HepG2 (cell line): ENCODE data around the gene SOBP. TPM values are rescaled to one million over a fixed set of nuclear protein-coding genes. Genes with fewer than 3 reads are reported as not detected.

Experiments
- ATAC-seq: fragments of 200-7000 bp; cut with Tn5 transposase; 3 replicates; pipeline ENCODE4 v1.9.1; 2020; ENCODE audit warnings: mild to moderate bottlenecking, moderate library complexity
- BruUV-seq: library from RNA; stranded (reverse); fragments of 400-500 nt; replicated peaks from 2 replicates; lab custom pipeline; 2021; lab: Mats Ljungman, UMichigan
- CTCF ChIA-PET: fragments of 300-600 bp; formaldehyde crosslinking; extraction: SDS; loops from one replicate; lab custom pipeline; 2021; ENCODE audit warnings: low total read pairs, inconsistent platforms, low intra/inter-chr PET ratio; lab: Yijun Ruan, JAX
- POLR2A ChIA-PET: fragments of 350-600 bp; sonication (Branson Sonifier 250); formaldehyde crosslinking; loops from one replicate; lab custom pipeline; 2020; ENCODE audit warnings: antibody characterized with exemption, inconsistent platforms; lab: Yijun Ruan, JAX
- DNase-seq: peaks from one replicate; pipeline ENCODE4 v3.0.0-alpha.2; 2015; ENCODE audit warnings: low spot score
- FAIRE-seq: peaks from 3 replicates; lab custom pipeline; 2011; peaks lifted over from hg19 to GRCh38; lab: Jason Lieb, UNC
- H2AFZ ChIP-seq: one replicate; pipeline ENCODE4 v1.6.1; 2011; ENCODE audit warnings: low read length, inconsistent platforms
- H3K27ac ChIP-seq: fragments of 300-600 bp; 3 replicates; pipeline ENCODE4 v1.8.0; 2011; ENCODE audit warnings: mixed run types, mild to moderate bottlenecking, mixed read lengths, low read length, inconsistent platforms; ENCODE audit not compliant: insufficient read depth; ENCODE audit errors: extremely low read length
- H3K27me3 ChIP-seq, 2 experiments: fragments of 200-600 bp in 1 of 2; 2 replicates in 1 of 2; 3 replicates in 1 of 2; pipeline versions ENCODE4 v1.6.0 to v1.8.0; 2011; ENCODE audit warnings: low read length in 2 of 2, mild to moderate bottlenecking in 2 of 2, moderate library complexity in 2 of 2, inconsistent platforms in 1 of 2; ENCODE audit not compliant: insufficient read depth in 2 of 2, control insufficient read depth in 1 of 2
- H3K36me3 ChIP-seq, 2 experiments: fragments of 200-600 bp in 1 of 2; replicated peaks in 1 of 2; 2 replicates in 1 of 2; 3 replicates in 1 of 2; pipeline versions ENCODE4 v1.5.1 to v1.8.0; 2011; ENCODE audit warnings: low read length in 2 of 2, inconsistent platforms in 1 of 2; ENCODE audit not compliant: insufficient read depth in 2 of 2, control insufficient read depth in 1 of 2
- H3K4me1 ChIP-seq: 2 replicates; pipeline ENCODE4 v1.5.1; 2012; ENCODE audit warnings: low read length, inconsistent platforms; ENCODE audit not compliant: insufficient read depth
- H3K4me2 ChIP-seq: 2 replicates; pipeline ENCODE4 v1.6.0; 2011; ENCODE audit warnings: low read depth, low read length, inconsistent platforms
- H3K4me3 ChIP-seq, 3 experiments: fragments of 200-600 bp in 1 of 3; sonication (generic), shearing (Covaris generic) in 1 of 3; replicated peaks in 1 of 3; 2 replicates each; pipeline ENCODE4 v1.5.1; 2011 to 2016; ENCODE audit warnings: low read length in 3 of 3, inconsistent platforms in 2 of 3, low read depth in 2 of 3, mild to moderate bottlenecking in 2 of 3, control low read depth in 1 of 3, mixed read lengths in 1 of 3; ENCODE audit not compliant: insufficient read depth in 1 of 3
- H3K79me2 ChIP-seq: one replicate; pipeline ENCODE4 v1.6.1; 2011; ENCODE audit warnings: low read length, inconsistent platforms; ENCODE audit not compliant: insufficient read depth
- H3K9ac ChIP-seq: 2 replicates; pipeline ENCODE4 v1.6.0; 2011; ENCODE audit warnings: mild to moderate bottlenecking, low read depth, low read length, inconsistent platforms; ENCODE audit not compliant: insufficient read depth
- H3K9me3 ChIP-seq: 2 replicates; pipeline ENCODE4 v1.5.1; 2012; ENCODE audit warnings: mild to moderate bottlenecking, low read length
- H4K20me1 ChIP-seq: 2 replicates; pipeline ENCODE4 v1.6.0; 2011; ENCODE audit warnings: inconsistent platforms, mild to moderate bottlenecking, low read length, moderate library complexity; ENCODE audit not compliant: insufficient read depth
- BRCA1 ChIP-seq: sonication (generic); formaldehyde crosslinking; IDR thresholded peaks from 2 replicates; pipeline ENCODE4 v1.4.0; 2020; ENCODE audit warnings: missing genetic modification reagents
- HNF1B ChIP-seq: sonication (generic); formaldehyde crosslinking; IDR thresholded peaks from 2 replicates; pipeline ENCODE4 v1.5.1; 2020; ENCODE audit warnings: mild to moderate bottlenecking, moderate library complexity, missing genetic modification reagents
- NFIC ChIP-seq: IDR thresholded peaks from 2 replicates; pipeline ENCODE4 v1.6.1; 2012; ENCODE audit warnings: mild to moderate bottlenecking, low read length, inconsistent platforms
- PHF5A ChIP-seq: IDR thresholded peaks from one replicate; pipeline ENCODE4 v1.6.1; 2018; ENCODE audit warnings: low read depth, missing genetic modification reagents; ENCODE audit not compliant: unreplicated experiment
- PRDM15 ChIP-seq: sonication (generic); formaldehyde crosslinking; IDR thresholded peaks from 2 replicates; pipeline ENCODE4 v1.4.0; 2020; ENCODE audit warnings: missing genetic modification reagents
- RFX1 ChIP-seq: fragments of 450-650 bp; IDR thresholded peaks from 2 replicates; pipeline ENCODE4 v1.6.1; 2017
- SSRP1 ChIP-seq: IDR thresholded peaks from 2 replicates; pipeline ENCODE4 v1.6.1; 2016; ENCODE audit warnings: control low read depth
- TRIM24 ChIP-seq: sonication (generic); formaldehyde crosslinking; IDR thresholded peaks from 2 replicates; pipeline ENCODE4 v1.8.0; 2022; ENCODE audit warnings: mild to moderate bottlenecking, missing genetic modification reagents
- ZBTB7B ChIP-seq: sonication (generic); formaldehyde crosslinking; IDR thresholded peaks from 2 replicates; pipeline ENCODE4 v1.4.0; 2020; ENCODE audit warnings: missing genetic modification reagents
- ZNF143 ChIP-seq: sonication (generic); formaldehyde crosslinking; IDR thresholded peaks from 2 replicates; pipeline ENCODE4 v1.4.0; 2020; ENCODE audit warnings: missing genetic modification reagents
- ZNF24 ChIP-seq: fragments of 450-650 bp; IDR thresholded peaks from 2 replicates; pipeline ENCODE4 v1.6.1; 2017; ENCODE audit warnings: antibody characterized with exemption, mild to moderate bottlenecking
- ZNF430 ChIP-seq: sonication (generic); formaldehyde crosslinking; IDR thresholded peaks from 2 replicates; pipeline ENCODE4 v1.9.0; 2021; ENCODE audit warnings: mild to moderate bottlenecking, missing genetic modification reagents
- ZNF530 ChIP-seq: sonication (generic); formaldehyde crosslinking; IDR thresholded peaks from 2 replicates; pipeline ENCODE4 v1.5.0; 2020; ENCODE audit warnings: low read depth, mild to moderate bottlenecking, missing genetic modification reagents
- WGBS: methylation state at CpG from one replicate; pipeline ENCODE4 v1.1.6; 2017; ENCODE audit warnings: low lambda C conversion rate; 5-methylcytosine and 5-hydroxymethylcytosine counted together
- in situ Hi-C: cut with HindIII; loops from 2 replicates; pipeline ENCODE4 v1.10.0; 2017; ENCODE audit warnings: low pct_unique_long_range_greater_than_20kb; ENCODE audit not compliant: extremely low pct_ligation_motif_present
- intact Hi-C: fragments of 100-400 bp; cut with micrococcal nuclease; formaldehyde crosslinking; loops from one replicate; pipeline ENCODE4 v1.10.0; 2022; ENCODE audit not compliant: unreplicated experiment
- polyA plus RNA-seq, 8 experiments: library from polyadenylated mRNA; depleted of rRNA in 3 of 8; stranded (reverse) in 7 of 8; unstranded in 1 of 8; fragments of >200 nt; fragmentation: Illumina TruSeq in 4 of 8; extraction: Trizol in 4 of 8; gene quantifications; 2 replicates each; pipeline versions ENCODE4 v1.2.1 to v1.2.3, GENCODE V29; 2011 to 2016; ENCODE audit warnings: low read depth in 4 of 8, missing spikeins in 1 of 8, mixed read lengths in 1 of 8; ENCODE audit not compliant: insufficient read depth in 1 of 8
- total RNA-seq, 5 experiments: library from RNA; depleted of rRNA; stranded (reverse); fragments of >200 nt; fragmentation: Illumina TruSeq; extraction: Trizol; gene quantifications; 2 replicates each; pipeline ENCODE4 v1.2.3, GENCODE V29; 2016; ENCODE audit warnings: low read depth in 1 of 5
- TF ChIP-seq, protein P1 (sequence below): sonication (generic); formaldehyde crosslinking; conservative IDR thresholded peaks from 2 replicates; pipeline ENCODE4 v1.4.0; 2020; ENCODE audit warnings: missing genetic modification reagents
- TF ChIP-seq, protein P2 (sequence below): sonication (generic); formaldehyde crosslinking; IDR thresholded peaks from 2 replicates; pipeline ENCODE4 v1.5.0; 2020; ENCODE audit warnings: missing genetic modification reagents
- TF ChIP-seq, protein P3 (sequence below): sonication (generic); formaldehyde crosslinking; IDR thresholded peaks from 2 replicates; pipeline ENCODE4 v1.4.0; 2020; ENCODE audit warnings: low read depth, mild to moderate bottlenecking, missing genetic modification reagents

The SOBP gene
- total and polyA plus RNA-seq, 2 of the 13 experiments (the other 11 are each of a cell fraction or from before 2014, with no cell fraction given) = 1.5 to 6.9 TPM

DNA sequence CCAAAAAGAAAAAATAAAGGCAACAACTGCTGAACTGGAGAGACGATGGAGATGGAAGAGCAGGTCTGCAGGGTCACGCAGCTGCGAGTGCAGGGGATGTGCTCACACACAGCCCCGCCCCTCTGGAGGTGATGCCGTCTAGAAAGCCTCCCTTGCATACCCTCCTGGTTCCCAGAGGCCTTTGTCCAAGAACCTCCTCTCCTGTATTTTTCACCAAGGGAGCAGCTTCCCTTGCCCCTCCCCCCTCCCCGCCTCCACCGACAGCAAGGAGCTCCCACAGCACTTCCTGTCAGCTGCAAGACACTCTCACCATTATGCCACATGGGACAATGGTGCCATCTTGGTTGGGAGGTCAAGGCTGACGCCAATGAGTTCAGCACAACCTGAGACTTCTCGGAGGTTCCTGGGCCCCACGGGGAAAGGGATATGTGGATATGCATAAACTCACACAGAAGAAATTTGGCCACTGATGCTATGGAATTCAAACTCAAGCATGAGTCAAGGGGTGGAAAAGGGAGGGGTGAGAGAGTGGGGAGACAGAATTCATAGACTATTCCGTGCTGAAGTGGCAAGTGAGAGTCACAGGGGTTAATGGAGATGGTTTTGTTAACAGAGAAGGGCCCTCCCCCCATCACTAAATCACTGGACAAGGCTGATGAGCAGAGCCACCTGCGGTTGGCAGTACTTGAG is 201.3 kb downstream of the SOBP start:
- no peak overlapping the region for H3K9ac ChIP-seq
- intact Hi-C loops = no loop called here
- no peaks in the 10 kb centered on the region for H3K79me2 ChIP-seq
- DNase-seq (no peak), FAIRE-seq (no peak), ATAC-seq (no peak)
- no peak overlapping the region for H3K27ac ChIP-seq
- no peaks in the 10 kb centered on the region for H3K9me3 ChIP-seq
- peaks cover 0 to 14% of the 10 kb centered on the region in 2 experiments for H3K27me3 ChIP-seq
- no peak overlapping the region for H3K4me3 ChIP-seq
- H3K4me2 ChIP-seq = no peak overlapping the region
- no TSS peak for BruUV-seq
- no peaks in the 10 kb centered on the region for H3K36me3 ChIP-seq
- H2AFZ ChIP-seq = no peak overlapping the region
- H3K4me1 ChIP-seq = no peaks in the 10 kb centered on the region
- no peaks in the 10 kb centered on the region for H4K20me1 ChIP-seq
- WGBS = 38% methylated on average over 10 of the region's 12 CpGs
- in situ Hi-C loops = no loop called here
- ChIA-PET CTCF (no interaction called here), POLR2A (no interaction called here)
- TF ChIP-seq ZNF24 = no peak
- TF ChIP-seq SSRP1 (CRISPR knock-in tag) = no peak
- no peak for TF ChIP-seq NFIC
- no peak for TF ChIP-seq RFX1
- TF ChIP-seq, protein P1, sequence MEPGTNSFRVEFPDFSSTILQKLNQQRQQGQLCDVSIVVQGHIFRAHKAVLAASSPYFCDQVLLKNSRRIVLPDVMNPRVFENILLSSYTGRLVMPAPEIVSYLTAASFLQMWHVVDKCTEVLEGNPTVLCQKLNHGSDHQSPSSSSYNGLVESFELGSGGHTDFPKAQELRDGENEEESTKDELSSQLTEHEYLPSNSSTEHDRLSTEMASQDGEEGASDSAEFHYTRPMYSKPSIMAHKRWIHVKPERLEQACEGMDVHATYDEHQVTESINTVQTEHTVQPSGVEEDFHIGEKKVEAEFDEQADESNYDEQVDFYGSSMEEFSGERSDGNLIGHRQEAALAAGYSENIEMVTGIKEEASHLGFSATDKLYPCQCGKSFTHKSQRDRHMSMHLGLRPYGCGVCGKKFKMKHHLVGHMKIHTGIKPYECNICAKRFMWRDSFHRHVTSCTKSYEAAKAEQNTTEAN = no peak
- TF ChIP-seq BRCA1 (CRISPR knock-in tag) = no peak
- no peak for TF ChIP-seq ZNF143 (CRISPR knock-in tag)
- TF ChIP-seq, protein P2, sequence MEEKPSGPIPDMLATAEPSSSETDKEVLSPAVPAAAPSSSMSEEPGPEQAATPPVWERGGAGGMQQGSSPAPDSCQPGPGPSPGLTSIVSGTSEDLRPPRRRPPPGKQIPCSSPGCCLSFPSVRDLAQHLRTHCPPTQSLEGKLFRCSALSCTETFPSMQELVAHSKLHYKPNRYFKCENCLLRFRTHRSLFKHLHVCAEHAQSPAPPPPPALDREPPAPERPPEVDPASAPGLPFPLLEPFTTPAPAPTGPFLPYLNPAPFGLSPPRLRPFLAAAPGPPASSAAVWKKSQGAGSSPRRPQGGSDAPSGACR (CRISPR knock-in tag) = no peak
- TF ChIP-seq ZNF430 = no peak
- no peak for TF ChIP-seq PRDM15 (CRISPR knock-in tag)
- TF ChIP-seq ZBTB7B (CRISPR knock-in tag) = no peak
- no peak for TF ChIP-seq HNF1B (CRISPR knock-in tag)
- TF ChIP-seq ZNF530 (CRISPR knock-in tag) = no peak
- TF ChIP-seq, protein P3, sequence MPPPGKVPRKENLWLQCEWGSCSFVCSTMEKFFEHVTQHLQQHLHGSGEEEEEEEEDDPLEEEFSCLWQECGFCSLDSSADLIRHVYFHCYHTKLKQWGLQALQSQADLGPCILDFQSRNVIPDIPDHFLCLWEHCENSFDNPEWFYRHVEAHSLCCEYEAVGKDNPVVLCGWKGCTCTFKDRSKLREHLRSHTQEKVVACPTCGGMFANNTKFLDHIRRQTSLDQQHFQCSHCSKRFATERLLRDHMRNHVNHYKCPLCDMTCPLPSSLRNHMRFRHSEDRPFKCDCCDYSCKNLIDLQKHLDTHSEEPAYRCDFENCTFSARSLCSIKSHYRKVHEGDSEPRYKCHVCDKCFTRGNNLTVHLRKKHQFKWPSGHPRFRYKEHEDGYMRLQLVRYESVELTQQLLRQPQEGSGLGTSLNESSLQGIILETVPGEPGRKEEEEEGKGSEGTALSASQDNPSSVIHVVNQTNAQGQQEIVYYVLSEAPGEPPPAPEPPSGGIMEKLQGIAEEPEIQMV (CRISPR knock-in tag) = no peak
- no peak for TF ChIP-seq TRIM24 (CRISPR knock-in tag)
- TF ChIP-seq PHF5A (CRISPR knock-in tag) = no peak
